DND-41 (cell line): ENCODE results near the gene CHN2.

ENCODE experiments used
- ATAC-seq: fragments of 200-7000 bp; cut with Tn5 transposase; 3 replicates; pipeline ENCODE4 v1.9.1; 2021; ENCODE audit warnings: low read depth; ENCODE audit not compliant: insufficient read depth
- DNase-seq: peaks from one replicate; pipeline ENCODE4 v3.0.0-alpha.2; 2020
- H2AFZ ChIP-seq: 2 replicates; pipeline ENCODE4 v1.6.0; 2012; ENCODE audit warnings: low read depth, low read length
- H3K27ac ChIP-seq: 2 replicates; pipeline ENCODE4 v1.5.1; 2012; ENCODE audit warnings: low read length, inconsistent platforms
- H3K27me3 ChIP-seq: fragments of 200-600 bp; sonication (generic); 2 replicates; pipeline ENCODE4 v1.6.0; 2012; ENCODE audit warnings: low read length, mild to moderate bottlenecking, inconsistent platforms; ENCODE audit not compliant: insufficient read depth, poor library complexity
- H3K36me3 ChIP-seq: 2 replicates; pipeline ENCODE4 v1.5.1; 2012; ENCODE audit warnings: low read length, inconsistent platforms; ENCODE audit not compliant: insufficient read depth
- H3K4me1 ChIP-seq: 2 replicates; pipeline ENCODE4 v1.5.1; 2012; ENCODE audit warnings: mild to moderate bottlenecking, low read length; ENCODE audit not compliant: insufficient read depth
- H3K4me2 ChIP-seq: 2 replicates; pipeline ENCODE4 v1.6.0; 2012; ENCODE audit warnings: mild to moderate bottlenecking, moderate library complexity, low read length, inconsistent platforms; ENCODE audit not compliant: insufficient read depth
- H3K4me3 ChIP-seq, 2 experiments: fragments of 200-600 bp in 1 of 2; shearing (Covaris generic) in 1 of 2; 2 replicates each; pipeline ENCODE4 v1.5.1; 2012 to 2016; ENCODE audit warnings: inconsistent platforms in 2 of 2, low read length in 2 of 2, mild to moderate bottlenecking in 2 of 2, low read depth in 1 of 2, moderate library complexity in 1 of 2
- H3K79me2 ChIP-seq: 2 replicates; pipeline ENCODE4 v1.6.0; 2012; ENCODE audit warnings: low read length, inconsistent platforms; ENCODE audit not compliant: insufficient read depth
- H3K9ac ChIP-seq: 2 replicates; pipeline ENCODE4 v1.6.0; 2012; ENCODE audit warnings: low read depth, mild to moderate bottlenecking, inconsistent platforms, low read length, moderate library complexity
- H3K9me3 ChIP-seq: 2 replicates; pipeline ENCODE4 v1.5.1; 2012; ENCODE audit warnings: low read length, moderate library complexity, mild to moderate bottlenecking, inconsistent platforms; ENCODE audit not compliant: insufficient read depth, severe bottlenecking
- H4K20me1 ChIP-seq: 2 replicates; pipeline ENCODE4 v1.6.0; 2012; ENCODE audit warnings: low read length; ENCODE audit not compliant: insufficient read depth
- CTCF ChIP-seq: IDR thresholded peaks from 2 replicates; pipeline ENCODE4 v1.5.1; 2012; ENCODE audit warnings: borderline replicate concordance, low read length, moderate library complexity, mild to moderate bottlenecking; ENCODE audit not compliant: poor library complexity, severe bottlenecking; ENCODE audit errors: extremely low read depth
- EZH2 ChIP-seq: IDR thresholded peaks from 3 replicates; pipeline ENCODE4 v1.6.1; 2012; ENCODE audit warnings: borderline replicate concordance, low read depth, mild to moderate bottlenecking, moderate library complexity, low read length, inconsistent platforms; ENCODE audit not compliant: severe bottlenecking

CHN2 gene

DNA sequence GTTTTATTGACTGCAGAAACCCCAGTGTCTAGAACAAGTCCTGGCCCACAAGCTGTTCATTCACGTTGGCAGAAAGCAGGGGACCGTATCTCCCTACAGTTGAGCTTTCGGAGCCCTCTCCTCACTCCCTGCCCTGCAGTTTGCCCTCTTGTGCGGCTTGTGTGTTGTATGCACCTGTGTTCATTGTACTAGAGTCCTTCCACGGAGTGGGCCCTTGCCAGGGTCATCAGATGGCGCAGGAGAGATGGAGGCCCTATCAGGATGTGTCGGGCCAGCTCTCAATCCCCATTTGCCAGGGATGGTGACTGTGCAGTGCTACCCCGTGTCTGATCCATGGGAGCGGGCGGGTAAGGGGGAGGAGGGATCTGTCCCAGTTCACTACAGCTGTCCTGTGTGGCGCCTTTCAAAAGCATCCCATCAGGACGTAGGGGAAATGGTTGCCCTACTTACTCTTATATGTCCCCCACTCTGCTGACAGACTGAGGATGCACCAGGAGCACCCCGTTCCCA, 291.7 kb downstream of the CHN2 start:
- Histone ChIP-seq H3K9me3 (no peaks in the 10 kb centered on the region), H3K9ac (no peak overlapping the region), H4K20me1 (no peaks in the 10 kb centered on the region), H3K27ac (no peak overlapping the region), H3K27me3 (no peaks in the 10 kb centered on the region), H3K4me3 (no peak overlapping the region), H3K36me3 (no peaks in the 10 kb centered on the region), H2AFZ (no peak overlapping the region), H3K79me2 (no peaks in the 10 kb centered on the region), H3K4me2 (no peak overlapping the region), H3K4me1 (peaks cover 6% of the 10 kb centered on the region; the same call in 1 of the 2 replicates)
- DNase-seq (no peak), ATAC-seq (no peak)
- no peak for TF ChIP-seq CTCF
- no peak for TF ChIP-seq EZH2

DNA sequence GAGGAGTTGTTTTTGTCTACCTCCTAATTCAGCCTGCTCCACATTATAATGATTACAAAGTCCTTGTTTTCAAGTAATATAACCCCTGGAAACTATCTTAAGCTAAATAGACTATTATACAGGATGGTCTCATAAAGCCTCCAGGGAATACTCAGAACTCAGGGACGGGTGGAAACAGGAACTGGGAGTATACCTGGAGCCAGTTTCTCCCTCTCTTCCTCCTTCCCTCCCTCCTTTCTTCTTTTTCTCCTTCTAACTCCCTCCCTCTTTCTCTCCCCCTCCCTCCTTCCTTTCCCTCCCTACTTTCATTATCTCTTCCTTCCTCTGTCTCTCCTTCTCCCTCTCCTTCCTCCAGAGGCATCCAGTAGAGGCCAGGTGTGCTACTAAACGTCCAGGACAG, 292.8 kb downstream of the CHN2 start:
- ATAC-seq (no peak), DNase-seq (no peak)
- H3K9ac ChIP-seq: no peak overlapping the region
- no peaks in the 10 kb centered on the region for H4K20me1 ChIP-seq
- no peak for TF ChIP-seq EZH2
- H3K27me3 ChIP-seq: no peaks in the 10 kb centered on the region
- H3K4me3 ChIP-seq: no peak overlapping the region
- no peaks in the 10 kb centered on the region for H3K36me3 ChIP-seq
- H3K4me1 ChIP-seq: peaks cover 6% of the 10 kb centered on the region; the same call in 1 of the 2 replicates
- H3K4me2 ChIP-seq: no peak overlapping the region
- H3K79me2 ChIP-seq: no peaks in the 10 kb centered on the region
- no peak overlapping the region for H3K27ac ChIP-seq
- H2AFZ ChIP-seq: no peak overlapping the region
- H3K9me3 ChIP-seq: no peaks in the 10 kb centered on the region

- Histone ChIP-seq H3K9me3 (no peaks in the 10 kb centered on the region), H4K20me1 (no peaks in the 10 kb centered on the region), H3K9ac (no peak overlapping the region), H3K79me2 (no peaks in the 10 kb centered on the region), H3K4me3 (no peak overlapping the region), H3K27ac (no peak overlapping the region), H3K4me1 (peaks cover 6% of the 10 kb centered on the region; the same call in 1 of the 2 replicates), H3K4me2 (no peak overlapping the region), H3K27me3 (no peaks in the 10 kb centered on the region), H3K36me3 (no peaks in the 10 kb centered on the region), H2AFZ (no peak overlapping the region)
- ATAC-seq (no peak), DNase-seq (no peak)
- no peak for TF ChIP-seq CTCF
- no peak for TF ChIP-seq EZH2
These were observed 293.8 kb downstream of the CHN2 start for GRCh38 chr7:29488203-29488970.

DNA sequence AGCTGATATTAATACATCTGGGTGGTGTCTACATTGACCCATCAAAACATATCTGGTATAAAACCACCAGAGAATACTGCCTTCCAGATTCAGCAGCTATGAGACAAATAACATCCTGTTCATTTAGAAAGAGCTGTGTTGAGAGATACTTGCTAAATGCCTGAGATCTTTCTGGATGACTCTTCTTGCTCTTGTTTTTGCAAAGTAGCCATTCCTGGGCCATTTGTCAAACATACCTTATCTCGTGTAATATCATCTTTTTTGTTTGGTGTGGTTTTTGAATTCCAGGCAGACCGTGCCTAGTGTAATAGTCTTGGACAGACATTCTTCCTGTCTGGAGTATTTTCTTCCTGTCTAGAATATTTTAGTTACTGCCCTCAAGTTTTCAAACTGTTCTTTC, 294.4 kb downstream of the CHN2 start:
- H3K9me3 ChIP-seq: no peaks in the 10 kb centered on the region
- no peaks in the 10 kb centered on the region for H3K27me3 ChIP-seq
- no peaks in the 10 kb centered on the region for H4K20me1 ChIP-seq
- no peaks in the 10 kb centered on the region for H3K79me2 ChIP-seq
- DNase-seq: no peak
- ATAC-seq: no peak
- no peak overlapping the region for H3K9ac ChIP-seq
- H3K4me1 ChIP-seq: peaks cover 6% of the 10 kb centered on the region; the same call in 1 of the 2 replicates
- H3K4me3 ChIP-seq: no peak overlapping the region
- H3K36me3 ChIP-seq: no peaks in the 10 kb centered on the region
- no peak overlapping the region for H3K4me2 ChIP-seq
- TF ChIP-seq CTCF: no peak
- TF ChIP-seq EZH2: no peak
- no peak overlapping the region for H3K27ac ChIP-seq
- no peak overlapping the region for H2AFZ ChIP-seq
